Glomerular endothelial cell (primary cell): Measurements from ENCODE around the gene TMEM179. TPM values are rescaled to one million over a fixed set of nuclear protein-coding genes. Genes with fewer than 3 reads are reported as not detected.

Source experiments
- DNase-seq: peaks from one replicate; pipeline ENCODE4 v3.0.0-alpha.2; 2011; ENCODE audit warnings: low read depth, low spot score; ENCODE audit errors: extremely low read depth
- total RNA-seq: library from RNA; depleted of rRNA; stranded (reverse); fragments of >200 nt; gene quantifications from 2 replicates; pipeline ENCODE4 v1.2.3, GENCODE V29; 2015

Gene TMEM179
- total RNA-seq, 1 donor from 2014 or later, result 0.53 TPM

GRCh38 chr14:104600141-104600643, 4.4 kb downstream of the TMEM179 start:
- no peak for DNase-seq

- no peak for DNase-seq
Measured at GRCh38 chr14:104599446-104599845, 5.1 kb downstream of the TMEM179 start.

- no peak for DNase-seq
Measured at GRCh38 chr14:104598910-104599273, 5.7 kb downstream of the TMEM179 start.

- DNase-seq, result no peak
Measured at GRCh38 chr14:104598039-104598909, 6.3 kb downstream of the TMEM179 start.

- no peak for DNase-seq
Measured at GRCh38 chr14:104597576-104597975, 7.0 kb downstream of the TMEM179 start.

- DNase-seq, result no peak
Measured at GRCh38 chr14:104596927-104597351, 7.6 kb downstream of the TMEM179 start.

GRCh38 chr14:104596451-104596918, 8.1 kb downstream of the TMEM179 start:
- no peak for DNase-seq

- DNase-seq, result no peak
Measured at GRCh38 chr14:104595911-104596450, 8.6 kb downstream of the TMEM179 start.

- no peak for DNase-seq
Measured at GRCh38 chr14:104595116-104595675, 9.4 kb downstream of the TMEM179 start.

- no peak for DNase-seq
Measured at GRCh38 chr14:104594310-104595046, 10.1 kb downstream of the TMEM179 start.

- DNase-seq, result no peak
Measured at GRCh38 chr14:104593710-104594136, 10.8 kb downstream of the TMEM179 start.

- DNase-seq, result no peak
Measured at GRCh38 chr14:104593241-104593701, 11.3 kb downstream of the TMEM179 start.

- DNase-seq, result no peak
Measured at GRCh38 chr14:104592785-104593184, 11.8 kb downstream of the TMEM179 start.

GRCh38 chr14:104592292-104592672, 12.3 kb downstream of the TMEM179 start:
- DNase-seq, result no peak

- DNase-seq, result no peak
Measured at GRCh38 chr14:104591506-104592291, 12.9 kb downstream of the TMEM179 start.

GRCh38 chr14:104591031-104591430, 13.5 kb downstream of the TMEM179 start:
- DNase-seq, result no peak

- DNase-seq, result no peak
Measured at GRCh38 chr14:104590240-104590965, 14.2 kb downstream of the TMEM179 start.

GRCh38 chr14:104589338-104590195, 15.0 kb downstream of the TMEM179 start:
- DNase-seq, result no peak
